ENCODE measurements around the gene AUNIP. TPM values are rescaled to one million over a fixed set of nuclear protein-coding genes. Genes with fewer than 3 reads are reported as not detected.
A peak's percentile ranks its signal among the peaks of the same experiment; 100 is the strongest.
"Not testable (repeated sequence)": the region's sequence is repeated elsewhere in the genome, so short reads cannot be mapped to it uniquely, and the experiment has no call there.

The AUNIP gene
- total RNA-seq, 2 experiments from 2014 or later = 8.4 to 9.1 TPM

DNA sequence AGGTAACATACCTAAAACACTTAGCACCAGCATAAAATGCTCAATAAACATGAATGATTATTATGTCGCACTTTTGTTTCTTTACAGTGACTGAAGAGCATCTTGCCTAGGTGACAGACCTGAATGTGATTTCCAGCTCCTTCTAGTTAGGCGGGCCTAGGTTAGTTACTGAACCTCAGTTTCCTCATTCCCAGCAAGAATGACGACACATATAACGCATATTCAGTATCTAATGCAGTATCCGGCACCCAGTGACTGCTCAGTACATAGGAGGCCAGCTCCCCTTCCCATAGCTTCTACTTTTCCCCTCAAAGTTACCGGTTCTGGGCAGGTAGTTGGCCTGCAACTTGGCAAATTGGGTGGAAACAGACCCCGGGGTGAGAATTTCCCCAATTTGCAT is 763 bp downstream of the AUNIP start:
- H3K27me3 Mint-ChIP-seq (ENCODE audit: low read depth) = no peaks in the 10 kb centered on the region
- H3K9me3 Mint-ChIP-seq = no peaks in the 10 kb centered on the region
- peak overlapping the region; percentile 47 for H3K27ac Mint-ChIP-seq
- H3K4me1 Mint-ChIP-seq (ENCODE audit: low read depth) = peaks cover 15% of the 10 kb centered on the region
- CTCF ChIA-PET = interaction anchor here (0.5 kb wide), 1 partner anchor 231 kb away, joined by 3 read pairs; no protein-coding TSS in a partner anchor
- no peak for DNase-seq
- intact Hi-C loops (cut with micrococcal nuclease) = loop anchor here (1.0 kb wide), 1 partner anchor 38 kb away; no protein-coding TSS in a partner anchor
- H3K4me3 Mint-ChIP-seq = peak overlapping the region; percentile 92
- H3K36me3 Mint-ChIP-seq (ENCODE audit: low read depth) = no peaks in the 10 kb centered on the region

- Mint-ChIP-seq H3K27me3 (ENCODE audit: low read depth) (no peaks in the 10 kb centered on the region), H3K4me1 (ENCODE audit: low read depth) (peaks cover 15% of the 10 kb centered on the region), H3K4me3 (no peak overlapping the region), H3K27ac (no peak overlapping the region), H3K36me3 (ENCODE audit: low read depth) (no peaks in the 10 kb centered on the region), H3K9me3 (no peaks in the 10 kb centered on the region)
- CTCF ChIA-PET = interaction anchor here (0.8 kb wide), 1 partner anchor 37 kb away, joined by 3 read pairs; no protein-coding TSS in a partner anchor
- DNase-seq = no peak
- intact Hi-C loops (cut with micrococcal nuclease) = no loop called here
Measured at GRCh38 chr1:25856856-25857255, 2.4 kb downstream of the AUNIP start.

- Mint-ChIP-seq H3K36me3 (ENCODE audit: low read depth) (no peaks in the 10 kb centered on the region), H3K4me1 (ENCODE audit: low read depth) (peaks cover 12% of the 10 kb centered on the region), H3K27me3 (ENCODE audit: low read depth) (no peaks in the 10 kb centered on the region), H3K9me3 (no peaks in the 10 kb centered on the region), H3K27ac (no peak overlapping the region), H3K4me3 (no peak overlapping the region)
- CTCF ChIA-PET = interaction anchor here (0.6 kb wide), 1 partner anchor 232 kb away, joined by 3 read pairs; no protein-coding TSS in a partner anchor
- DNase-seq = no peak
- intact Hi-C loops (cut with micrococcal nuclease) = no loop called here
Measured at GRCh38 chr1:25854554-25854953, 4.7 kb downstream of the AUNIP start.

- intact Hi-C loops (cut with micrococcal nuclease) = no loop called here
- CTCF ChIA-PET = interaction anchor here (0.6 kb wide), 1 partner anchor 90 kb away, joined by 3 read pairs; no protein-coding TSS in a partner anchor
- peaks cover 2% of the 10 kb centered on the region for H3K4me1 Mint-ChIP-seq (ENCODE audit: low read depth)
- no peak overlapping the region for H3K4me3 Mint-ChIP-seq
- no peaks in the 10 kb centered on the region for H3K9me3 Mint-ChIP-seq
- no peaks in the 10 kb centered on the region for H3K36me3 Mint-ChIP-seq (ENCODE audit: low read depth)
- H3K27ac Mint-ChIP-seq = no peak overlapping the region
- no peaks in the 10 kb centered on the region for H3K27me3 Mint-ChIP-seq (ENCODE audit: low read depth)
- DNase-seq = no peak
Measured at GRCh38 chr1:25848531-25848930, 10.7 kb downstream of the AUNIP start.

DNA sequence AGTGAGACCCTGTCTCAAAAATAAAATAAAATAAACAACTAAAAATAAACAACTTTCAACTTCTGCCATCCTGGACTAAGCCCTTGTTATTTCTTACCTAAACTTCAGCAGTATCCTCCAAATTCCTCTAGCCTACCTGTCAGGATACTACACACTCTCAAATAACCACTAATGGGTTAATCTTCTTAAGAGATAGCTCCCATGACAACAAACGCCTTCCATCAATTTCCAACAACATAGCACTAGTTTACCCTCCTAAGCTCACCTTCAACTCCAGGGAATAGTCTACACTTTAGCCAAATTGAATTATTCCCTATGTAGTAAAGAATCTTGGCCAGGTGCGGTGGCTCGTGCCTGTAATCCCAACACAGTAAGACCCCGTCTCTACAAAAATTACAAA is 11.3 kb downstream of the AUNIP start:
- no peak overlapping the region for H3K4me3 Mint-ChIP-seq
- no peak overlapping the region for H3K27ac Mint-ChIP-seq
- no peaks in the 10 kb centered on the region for H3K27me3 Mint-ChIP-seq (ENCODE audit: low read depth)
- intact Hi-C loops (cut with micrococcal nuclease) = no loop called here
- H3K9me3 Mint-ChIP-seq = no peaks in the 10 kb centered on the region
- peaks cover 2% of the 10 kb centered on the region for H3K4me1 Mint-ChIP-seq (ENCODE audit: low read depth)
- H3K36me3 Mint-ChIP-seq (ENCODE audit: low read depth) = no peaks in the 10 kb centered on the region
- CTCF ChIA-PET = interaction anchor here (0.6 kb wide), 1 partner anchor 90 kb away, joined by 3 read pairs; no protein-coding TSS in a partner anchor
- no peak for DNase-seq

- Mint-ChIP-seq H3K36me3 (ENCODE audit: low read depth) (no peaks in the 10 kb centered on the region), H3K4me3 (no peak overlapping the region), H3K9me3 (no peaks in the 10 kb centered on the region), H3K4me1 (ENCODE audit: low read depth) (peaks cover 2% of the 10 kb centered on the region), H3K27me3 (ENCODE audit: low read depth) (no peaks in the 10 kb centered on the region), H3K27ac (no peak overlapping the region)
- intact Hi-C loops (cut with micrococcal nuclease) = no loop called here
- CTCF ChIA-PET = interaction anchor here (1.7 kb wide), 1 partner anchor 29 kb away, joined by 5 read pairs; the partner anchor contains the start of gene PAQR7
- no peak for DNase-seq
Measured at GRCh38 chr1:25845664-25846063, 13.6 kb downstream of the AUNIP start.

- DNase-seq = no peak
- Mint-ChIP-seq H3K36me3 (ENCODE audit: low read depth) (peaks cover 3% of the 10 kb centered on the region), H3K27me3 (ENCODE audit: low read depth) (no peaks in the 10 kb centered on the region), H3K4me1 (ENCODE audit: low read depth) (peaks cover 2% of the 10 kb centered on the region), H3K4me3 (no peak overlapping the region), H3K27ac (no peak overlapping the region), H3K9me3 (peaks cover 5% of the 10 kb centered on the region)
- intact Hi-C loops (cut with micrococcal nuclease) = no loop called here
- CTCF ChIA-PET = interaction anchor here (1.0 to 1.7 kb wide), 2 partner anchors 30 to 157 kb away, joined by 5 read pairs; partner anchors contain the start of gene PAQR7
Measured at GRCh38 chr1:25844536-25845337, 14.5 kb downstream of the AUNIP start.

DNA sequence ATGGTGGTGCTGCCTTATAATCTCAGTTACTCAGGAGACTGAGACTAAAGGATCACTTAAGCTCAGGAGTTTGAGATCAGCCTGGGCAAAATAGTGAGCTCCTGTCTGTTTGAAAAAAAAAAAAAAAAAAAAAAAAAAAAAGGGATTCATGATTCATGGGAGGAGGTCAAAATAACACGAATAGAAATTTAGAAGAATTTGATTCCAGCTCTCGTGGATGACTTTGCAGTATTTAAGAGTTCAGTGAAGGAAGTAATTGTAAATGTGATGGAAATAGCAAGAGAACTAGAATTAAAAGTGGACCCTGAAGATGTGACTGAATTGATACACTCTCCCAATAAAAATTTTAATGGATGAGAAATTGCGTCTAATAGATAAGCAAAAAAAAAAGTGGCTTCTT is 15.8 kb downstream of the AUNIP start:
- Mint-ChIP-seq H3K27ac (no peak overlapping the region), H3K36me3 (ENCODE audit: low read depth) (peaks cover 4% of the 10 kb centered on the region), H3K9me3 (peaks cover 5% of the 10 kb centered on the region), H3K4me1 (ENCODE audit: low read depth) (peaks cover 2% of the 10 kb centered on the region), H3K27me3 (ENCODE audit: low read depth) (no peaks in the 10 kb centered on the region), H3K4me3 (no peak overlapping the region)
- CTCF ChIA-PET = no interaction called here
- intact Hi-C loops (cut with micrococcal nuclease) = no loop called here
- no peak for DNase-seq

DNA sequence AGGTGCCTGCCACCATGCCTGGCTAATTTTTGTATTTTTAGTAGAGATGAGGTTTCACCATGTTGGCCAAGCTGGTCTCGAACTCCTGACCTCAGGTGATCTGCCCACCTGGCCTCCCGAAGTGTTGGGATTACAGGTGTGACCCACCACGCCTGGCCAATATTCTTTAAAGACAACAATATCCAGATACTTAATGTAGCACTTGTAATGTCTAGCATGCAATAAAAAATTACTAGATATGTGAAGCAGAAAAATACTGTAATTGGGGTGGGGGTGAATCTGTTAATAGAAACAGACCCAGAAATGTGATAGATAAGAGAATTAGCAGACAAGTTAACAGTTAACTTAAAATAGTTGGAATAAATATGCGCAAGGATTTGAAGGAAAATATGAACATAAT is 19.4 kb downstream of the AUNIP start:
- not testable (repeated sequence) for H3K27me3 Mint-ChIP-seq (ENCODE audit: low read depth); H3K4me1 Mint-ChIP-seq (ENCODE audit: low read depth); DNase-seq; H3K36me3 Mint-ChIP-seq (ENCODE audit: low read depth); H3K9me3 Mint-ChIP-seq; H3K27ac Mint-ChIP-seq; H3K4me3 Mint-ChIP-seq
- CTCF ChIA-PET = interaction anchor here (0.6 to 0.9 kb wide), 4 partner anchors 8 to 1980 kb away, joined by 3 to 4 read pairs (median 4); no protein-coding TSS in a partner anchor
- intact Hi-C loops (cut with micrococcal nuclease) = loop anchor here (5.0 kb wide), 1 partner anchor 57 kb away; no protein-coding TSS in a partner anchor

DNA sequence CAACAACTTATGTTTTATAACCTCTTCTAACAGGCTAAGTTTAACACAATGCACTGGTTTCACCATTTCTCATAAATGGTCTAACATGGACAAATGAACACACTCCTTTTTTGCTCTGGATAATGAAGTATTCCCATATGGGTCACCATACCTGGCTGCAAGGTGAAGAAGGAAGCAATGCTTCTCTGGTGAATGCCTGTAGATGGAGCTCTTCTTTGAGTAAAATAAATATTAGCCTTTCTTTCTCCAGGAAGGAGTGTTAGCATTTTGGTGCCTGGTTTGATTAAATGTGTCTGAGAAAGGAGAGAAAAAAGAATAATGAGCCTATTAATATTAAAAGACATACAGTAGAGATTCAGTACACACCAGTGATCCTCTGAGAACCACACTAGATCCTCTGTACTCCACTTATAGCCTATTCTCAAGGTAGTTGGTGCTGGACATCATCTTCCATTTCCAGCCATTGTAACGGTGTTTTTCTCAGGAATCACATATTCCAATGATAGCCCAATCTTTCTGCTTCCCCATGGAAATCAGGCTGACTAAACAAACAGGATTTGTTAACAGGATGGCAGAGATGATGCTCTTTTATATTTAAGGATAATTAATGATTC is 21.9 kb downstream of the AUNIP start:
- peaks cover 5% of the 10 kb centered on the region for H3K9me3 Mint-ChIP-seq
- H3K36me3 Mint-ChIP-seq (ENCODE audit: low read depth) = peaks cover 17% of the 10 kb centered on the region
- peaks cover 1% of the 10 kb centered on the region for H3K4me1 Mint-ChIP-seq (ENCODE audit: low read depth)
- intact Hi-C loops (cut with micrococcal nuclease) = loop anchor here (2.0 to 5.0 kb wide), 2 partner anchors 60 to 161 kb away; partner anchors contain the start of gene PAFAH2
- no peak overlapping the region for H3K27ac Mint-ChIP-seq
- H3K27me3 Mint-ChIP-seq (ENCODE audit: low read depth) = no peaks in the 10 kb centered on the region
- DNase-seq = no peak
- no peak overlapping the region for H3K4me3 Mint-ChIP-seq
- CTCF ChIA-PET = interaction anchor here (0.6 kb wide), 1 partner anchor 41 kb away, joined by 3 read pairs; no protein-coding TSS in a partner anchor

DNA sequence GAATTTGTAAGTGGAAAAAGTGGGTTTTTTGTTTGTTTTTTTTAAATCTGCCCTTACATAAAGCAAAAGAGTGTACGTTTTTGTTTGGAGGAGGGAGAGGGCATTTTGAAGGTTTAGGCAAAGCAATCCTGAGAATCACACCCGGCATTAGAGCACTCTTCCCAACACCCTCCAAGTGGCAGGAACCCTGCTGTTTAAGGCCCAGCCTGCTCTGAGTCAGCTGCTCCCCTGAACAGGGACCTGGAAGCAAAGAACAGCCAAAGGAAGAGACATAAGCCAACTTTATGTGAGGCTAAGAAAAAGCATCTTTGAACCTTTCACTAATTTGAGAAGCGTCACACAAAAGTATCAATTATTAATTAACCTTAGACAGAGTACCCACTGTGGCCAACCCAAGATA is 22.6 kb downstream of the AUNIP start:
- H3K27ac Mint-ChIP-seq = no peak overlapping the region
- no peak for DNase-seq
- H3K4me3 Mint-ChIP-seq = no peak overlapping the region
- peaks cover 5% of the 10 kb centered on the region for H3K9me3 Mint-ChIP-seq
- CTCF ChIA-PET = interaction anchor here (0.6 kb wide), 1 partner anchor 42 kb away, joined by 3 read pairs; no protein-coding TSS in a partner anchor
- intact Hi-C loops (cut with micrococcal nuclease) = loop anchor here (2.0 to 5.0 kb wide), 2 partner anchors 61 to 162 kb away; partner anchors contain the start of gene PAFAH2
- peaks cover 8% of the 10 kb centered on the region for H3K4me1 Mint-ChIP-seq (ENCODE audit: low read depth)
- H3K27me3 Mint-ChIP-seq (ENCODE audit: low read depth) = no peaks in the 10 kb centered on the region
- H3K36me3 Mint-ChIP-seq (ENCODE audit: low read depth) = peaks cover 19% of the 10 kb centered on the region

GRCh38 chr1:25834894-25835293 is 24.4 kb downstream of the AUNIP start:
- no peak for DNase-seq
- Mint-ChIP-seq H3K4me1 (ENCODE audit: low read depth) (peaks cover 13% of the 10 kb centered on the region), H3K27me3 (ENCODE audit: low read depth) (no peaks in the 10 kb centered on the region), H3K27ac (no peak overlapping the region), H3K4me3 (no peak overlapping the region), H3K9me3 (peaks cover under 1% of the 10 kb centered on the region), H3K36me3 (ENCODE audit: low read depth) (peaks cover 20% of the 10 kb centered on the region)
- intact Hi-C loops (cut with micrococcal nuclease) = loop anchor here (5.0 kb wide), 1 partner anchor 62 kb away; no protein-coding TSS in a partner anchor
- CTCF ChIA-PET = no interaction called here
